Bronchial epithelial cell (primary cell): Measurements from ENCODE around the gene ABCA2. TPM values are rescaled to one million over a fixed set of nuclear protein-coding genes. Genes with fewer than 3 reads are reported as not detected.

Experiments used
- DNase-seq: peaks from one replicate; pipeline ENCODE4 v3.0.0-alpha.2; 2010; ENCODE audit warnings: low read depth
- FAIRE-seq: peaks from 2 replicates; lab custom pipeline; 2011; peaks lifted over from hg19 to GRCh38; lab: Jason Lieb, UNC
- H3K27me3 ChIP-seq: 2 replicates; pipeline ENCODE4 v1.5.1; 2011; ENCODE audit warnings: low read length; ENCODE audit not compliant: control insufficient read depth, insufficient read depth
- H3K36me3 ChIP-seq: 2 replicates; pipeline ENCODE4 v1.5.1; 2011; ENCODE audit warnings: low read length; ENCODE audit not compliant: control insufficient read depth, insufficient read depth
- H3K4me3 ChIP-seq: 2 replicates; pipeline ENCODE4 v1.5.1; 2011; ENCODE audit warnings: mild to moderate bottlenecking, low read depth, low read length, control low read depth
- CTCF ChIP-seq: IDR thresholded peaks from 2 replicates; pipeline ENCODE4 v1.5.1; 2011; ENCODE audit warnings: mild to moderate bottlenecking, moderate library complexity, low read length, control low read depth, inconsistent platforms; ENCODE audit not compliant: insufficient read depth, severe bottlenecking
- total RNA-seq: library from RNA; depleted of rRNA; stranded (reverse); fragments of >200 nt; gene quantifications from 2 replicates; pipeline ENCODE4 v1.2.1, GENCODE V29; 2014

Gene ABCA2
- total RNA-seq, 1 donor from 2014 or later: 5.5 TPM

- no peak for FAIRE-seq
- no peak overlapping the region for H3K4me3 ChIP-seq
- TF ChIP-seq CTCF: no peak
Observed at GRCh38 chr9:136961279-136962065, 66.6 kb downstream of the ABCA2 start.

DNA sequence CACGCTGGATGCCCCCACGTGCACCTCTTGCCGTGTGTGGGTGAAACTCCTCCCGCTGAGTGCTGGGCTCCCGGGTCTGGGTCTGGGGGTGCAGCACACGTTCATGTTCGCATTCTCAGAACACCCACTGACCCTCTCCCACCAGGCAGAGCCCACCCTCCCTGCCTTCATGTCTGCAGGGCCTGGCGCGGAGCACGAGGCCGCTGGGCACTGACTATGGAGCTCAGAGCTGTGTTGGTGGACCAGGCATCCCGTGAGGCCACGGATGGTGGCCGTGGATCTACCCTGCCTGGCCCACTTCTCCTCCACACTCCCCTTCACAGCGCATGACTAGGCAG lies 67.1 kb downstream of the ABCA2 start:
- TF ChIP-seq CTCF: no peak
- Histone ChIP-seq H3K27me3 (peaks cover 3% of the 10 kb centered on the region), H3K4me3 (no peak overlapping the region), H3K36me3 (no peaks in the 10 kb centered on the region)
- no peak for DNase-seq
- FAIRE-seq: no peak

More at GRCh38 chr9:136961279-136962065, 66.6 kb downstream of the ABCA2 start:
- no peaks in the 10 kb centered on the region for H3K36me3 ChIP-seq
- no peak for DNase-seq
- H3K27me3 ChIP-seq: peaks cover 5% of the 10 kb centered on the region

- DNase-seq (no peak), FAIRE-seq (no peak)
- peaks cover 3% of the 10 kb centered on the region for H3K27me3 ChIP-seq
- no peak overlapping the region for H3K4me3 ChIP-seq
- no peak for TF ChIP-seq CTCF
- H3K36me3 ChIP-seq: no peaks in the 10 kb centered on the region
Observed at GRCh38 chr9:136960212-136960937, 67.7 kb downstream of the ABCA2 start.

DNA sequence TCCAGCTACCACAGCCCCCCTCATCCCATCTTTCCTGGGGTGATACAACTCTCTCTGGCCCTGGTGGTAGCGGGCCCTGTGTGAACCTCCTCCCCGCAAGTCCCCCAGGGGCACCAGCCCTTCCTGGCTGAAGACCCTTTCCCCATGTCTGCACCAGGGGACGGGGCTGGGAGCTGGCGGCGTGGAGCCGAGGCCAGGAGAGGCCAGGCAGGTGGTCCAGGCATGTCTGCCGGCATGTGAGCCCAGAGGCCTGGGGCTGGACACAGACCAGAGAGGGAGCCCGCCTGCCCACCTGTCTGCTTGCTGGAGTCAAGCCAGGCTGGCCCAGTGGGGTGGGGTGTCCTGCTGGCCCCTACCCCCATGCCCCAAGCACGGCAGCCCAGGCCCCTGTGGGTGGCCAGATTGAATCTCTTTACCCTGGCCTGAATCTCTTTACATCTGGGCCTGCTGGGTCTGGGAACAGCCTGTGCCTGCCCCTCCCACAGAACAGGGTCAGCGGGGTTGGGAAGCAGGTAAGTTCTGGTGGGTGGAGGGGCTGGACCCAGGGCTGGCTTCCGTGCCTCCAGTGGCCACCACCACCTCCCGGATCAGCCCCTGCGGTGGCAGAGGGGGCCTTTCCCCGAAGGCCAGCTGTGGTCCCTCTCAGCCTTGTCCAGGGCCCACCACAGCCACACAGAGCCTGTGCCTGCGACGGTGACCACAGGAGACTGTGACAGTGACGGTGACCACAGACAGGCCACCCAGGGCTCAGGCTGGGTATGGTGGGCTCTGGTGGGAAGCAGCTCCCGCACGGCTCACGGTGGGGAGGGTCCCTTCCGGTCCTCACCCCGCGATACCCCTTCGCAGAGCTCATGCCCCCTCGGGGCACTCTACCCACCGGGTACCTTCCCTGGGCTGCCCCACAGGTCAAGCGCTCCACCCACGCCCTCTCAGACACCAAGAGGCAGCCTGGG lies 68.9 kb downstream of the ABCA2 start:
- FAIRE-seq (no peak), DNase-seq (no peak)
- no peak overlapping the region for H3K4me3 ChIP-seq
- H3K36me3 ChIP-seq: no peaks in the 10 kb centered on the region
- peaks cover 3% of the 10 kb centered on the region for H3K27me3 ChIP-seq
- TF ChIP-seq CTCF: no peak

- no peak for FAIRE-seq
Observed at GRCh38 chr9:136958473-136958872, 69.6 kb downstream of the ABCA2 start.

More at GRCh38 chr9:136958473-136958872, 69.6 kb downstream of the ABCA2 start:
- Histone ChIP-seq H3K4me3 (no peak overlapping the region), H3K27me3 (peaks cover 3% of the 10 kb centered on the region), H3K36me3 (no peaks in the 10 kb centered on the region)
- no peak for DNase-seq
- TF ChIP-seq CTCF: no peak
